Measurements from ENCODE around the gene ENGASE. TPM values are rescaled to one million over a fixed set of nuclear protein-coding genes. Genes with fewer than 3 reads are reported as not detected.

ENGASE gene
- total RNA-seq, 2 experiments from 2014 or later: 38.2 to 41.1 TPM

- no peak overlapping the region for H3K4me3 Mint-ChIP-seq
- ChIA-PET POLR2A (no interaction called here), CTCF (interaction anchor here (1.0 to 2.7 kb wide), 3 partner anchors 10 to 14 kb away, joined by 3 to 14 read pairs (median 5); no protein-coding TSS in a partner anchor)
- ATAC-seq (no peak), DNase-seq (no peak)
- no peaks in the 10 kb centered on the region for H3K9me3 Mint-ChIP-seq (ENCODE audit: insufficient read depth)
- H3K27me3 Mint-ChIP-seq (ENCODE audit: low read depth): peaks cover 2% of the 10 kb centered on the region
- no peak overlapping the region for H3K27ac Mint-ChIP-seq
- H3K36me3 Mint-ChIP-seq (ENCODE audit: low read depth): no peaks in the 10 kb centered on the region
- no peaks in the 10 kb centered on the region for H3K4me1 Mint-ChIP-seq (ENCODE audit: low read depth)
These were observed 42.4 kb upstream of the ENGASE start for GRCh38 chr17:79031996-79032875.

- ChIA-PET CTCF (interaction anchor here (1.0 to 2.7 kb wide), 3 partner anchors 9 to 13 kb away, joined by 3 to 14 read pairs (median 5); no protein-coding TSS in a partner anchor), POLR2A (no interaction called here)
- H3K27ac Mint-ChIP-seq: no peak overlapping the region
- H3K4me3 Mint-ChIP-seq: no peak overlapping the region
- no peaks in the 10 kb centered on the region for H3K36me3 Mint-ChIP-seq (ENCODE audit: low read depth)
- H3K9me3 Mint-ChIP-seq (ENCODE audit: insufficient read depth): no peaks in the 10 kb centered on the region
- ATAC-seq (no peak), DNase-seq (no peak)
- H3K27me3 Mint-ChIP-seq (ENCODE audit: low read depth): peaks cover 2% of the 10 kb centered on the region
- no peaks in the 10 kb centered on the region for H3K4me1 Mint-ChIP-seq (ENCODE audit: low read depth)
These were observed 41.5 kb upstream of the ENGASE start for GRCh38 chr17:79033046-79033616.

- no peaks in the 10 kb centered on the region for H3K9me3 Mint-ChIP-seq (ENCODE audit: insufficient read depth)
- ChIA-PET POLR2A (no interaction called here), CTCF (interaction anchor here (1.7 to 2.7 kb wide), 2 partner anchors 8 to 12 kb away, joined by 5 to 14 read pairs; no protein-coding TSS in a partner anchor)
- H3K4me3 Mint-ChIP-seq: no peak overlapping the region
- no peaks in the 10 kb centered on the region for H3K4me1 Mint-ChIP-seq (ENCODE audit: low read depth)
- H3K27ac Mint-ChIP-seq: no peak overlapping the region
- no peaks in the 10 kb centered on the region for H3K36me3 Mint-ChIP-seq (ENCODE audit: low read depth)
- peaks cover 2% of the 10 kb centered on the region for H3K27me3 Mint-ChIP-seq (ENCODE audit: low read depth)
- no peak for ATAC-seq
- no peak for DNase-seq
These were observed 40.7 kb upstream of the ENGASE start for GRCh38 chr17:79033741-79034501.

- H3K36me3 Mint-ChIP-seq (ENCODE audit: low read depth): no peaks in the 10 kb centered on the region
- no peak overlapping the region for H3K27ac Mint-ChIP-seq
- DNase-seq (no peak), ATAC-seq (no peak)
- H3K4me3 Mint-ChIP-seq: no peak overlapping the region
- no peaks in the 10 kb centered on the region for H3K9me3 Mint-ChIP-seq (ENCODE audit: insufficient read depth)
- CTCF ChIA-PET: interaction anchor here (0.6 kb wide), 1 partner anchor 8 kb away, joined by 3 read pairs; no protein-coding TSS in a partner anchor
- H3K27me3 Mint-ChIP-seq (ENCODE audit: low read depth): peaks cover 2% of the 10 kb centered on the region
- POLR2A ChIA-PET: no interaction called here
- no peaks in the 10 kb centered on the region for H3K4me1 Mint-ChIP-seq (ENCODE audit: low read depth)
These were observed 39.6 kb upstream of the ENGASE start for GRCh38 chr17:79034931-79035485.

- no peaks in the 10 kb centered on the region for H3K4me1 Mint-ChIP-seq (ENCODE audit: low read depth)
- POLR2A ChIA-PET: no interaction called here
These were observed 38.9 kb upstream of the ENGASE start for GRCh38 chr17:79035686-79036085.

GRCh38 chr17:79036181-79036580, 38.4 kb upstream of the ENGASE start:
- CTCF ChIA-PET: interaction anchor here (0.7 to 1.5 kb wide), 2 partner anchors 24 to 42 kb away, joined by 3 to 6 read pairs; no protein-coding TSS in a partner anchor
- H3K9me3 Mint-ChIP-seq (ENCODE audit: insufficient read depth): no peaks in the 10 kb centered on the region

More at GRCh38 chr17:79035686-79036085, 38.9 kb upstream of the ENGASE start:
- H3K4me3 Mint-ChIP-seq: no peak overlapping the region
- no peak overlapping the region for H3K27ac Mint-ChIP-seq
- no peaks in the 10 kb centered on the region for H3K9me3 Mint-ChIP-seq (ENCODE audit: insufficient read depth)
- CTCF ChIA-PET: interaction anchor here (0.7 to 1.5 kb wide), 2 partner anchors 24 to 42 kb away, joined by 3 to 6 read pairs; no protein-coding TSS in a partner anchor
- H3K27me3 Mint-ChIP-seq (ENCODE audit: low read depth): no peaks in the 10 kb centered on the region
- no peak for DNase-seq
- ATAC-seq: no peak
- H3K36me3 Mint-ChIP-seq (ENCODE audit: low read depth): no peaks in the 10 kb centered on the region

GRCh38 chr17:79036596-79036995, 38.0 kb upstream of the ENGASE start:
- ChIA-PET CTCF (interaction anchor here (0.7 to 1.5 kb wide), 4 partner anchors 9 to 43 kb away, joined by 3 to 6 read pairs (median 4); no protein-coding TSS in a partner anchor), POLR2A (no interaction called here)
- Mint-ChIP-seq H3K4me1 (ENCODE audit: low read depth) (no peaks in the 10 kb centered on the region), H3K36me3 (ENCODE audit: low read depth) (no peaks in the 10 kb centered on the region), H3K9me3 (ENCODE audit: insufficient read depth) (no peaks in the 10 kb centered on the region), H3K27ac (no peak overlapping the region), H3K4me3 (no peak overlapping the region), H3K27me3 (ENCODE audit: low read depth) (no peaks in the 10 kb centered on the region)
- ATAC-seq (no peak), DNase-seq (no peak)

More at GRCh38 chr17:79036181-79036580, 38.4 kb upstream of the ENGASE start:
- POLR2A ChIA-PET: no interaction called here
- ATAC-seq (no peak), DNase-seq (no peak)
- H3K4me1 Mint-ChIP-seq (ENCODE audit: low read depth): no peaks in the 10 kb centered on the region
- H3K27me3 Mint-ChIP-seq (ENCODE audit: low read depth): no peaks in the 10 kb centered on the region
- H3K36me3 Mint-ChIP-seq (ENCODE audit: low read depth): no peaks in the 10 kb centered on the region
- H3K27ac Mint-ChIP-seq: no peak overlapping the region
- no peak overlapping the region for H3K4me3 Mint-ChIP-seq

GRCh38 chr17:79038545-79039135, 36.0 kb upstream of the ENGASE start:
- Mint-ChIP-seq H3K27me3 (ENCODE audit: low read depth) (no peaks in the 10 kb centered on the region), H3K27ac (no peak overlapping the region), H3K4me1 (ENCODE audit: low read depth) (no peaks in the 10 kb centered on the region), H3K9me3 (ENCODE audit: insufficient read depth) (no peaks in the 10 kb centered on the region), H3K4me3 (no peak overlapping the region), H3K36me3 (ENCODE audit: low read depth) (no peaks in the 10 kb centered on the region)
- ChIA-PET POLR2A (no interaction called here), CTCF (interaction anchor here (0.7 kb wide), 1 partner anchor 16 kb away, joined by 3 read pairs; no protein-coding TSS in a partner anchor)
- DNase-seq: no peak
- no peak for ATAC-seq

GRCh38 chr17:79039171-79039570, 35.5 kb upstream of the ENGASE start:
- CTCF ChIA-PET: interaction anchor here (0.7 to 1.1 kb wide), 2 partner anchors 17 to 53 kb away, joined by 3 read pairs; no protein-coding TSS in a partner anchor
- Mint-ChIP-seq H3K4me1 (ENCODE audit: low read depth) (no peaks in the 10 kb centered on the region), H3K9me3 (ENCODE audit: insufficient read depth) (no peaks in the 10 kb centered on the region), H3K27me3 (ENCODE audit: low read depth) (no peaks in the 10 kb centered on the region), H3K36me3 (ENCODE audit: low read depth) (no peaks in the 10 kb centered on the region), H3K4me3 (no peak overlapping the region), H3K27ac (no peak overlapping the region)
- POLR2A ChIA-PET: no interaction called here
- ATAC-seq: no peak
- no peak for DNase-seq

- CTCF ChIA-PET: interaction anchor here (1.1 kb wide), 1 partner anchor 54 kb away, joined by 3 read pairs; no protein-coding TSS in a partner anchor
- Mint-ChIP-seq H3K27me3 (ENCODE audit: low read depth) (no peaks in the 10 kb centered on the region), H3K36me3 (ENCODE audit: low read depth) (no peaks in the 10 kb centered on the region), H3K27ac (no peak overlapping the region), H3K4me3 (no peak overlapping the region), H3K9me3 (ENCODE audit: insufficient read depth) (no peaks in the 10 kb centered on the region), H3K4me1 (ENCODE audit: low read depth) (no peaks in the 10 kb centered on the region)
- ATAC-seq (no peak), DNase-seq (no peak)
- POLR2A ChIA-PET: no interaction called here
These were observed 34.7 kb upstream of the ENGASE start for GRCh38 chr17:79039886-79040285.

- no peaks in the 10 kb centered on the region for H3K27me3 Mint-ChIP-seq (ENCODE audit: low read depth)
- H3K27ac Mint-ChIP-seq: no peak overlapping the region
- POLR2A ChIA-PET: no interaction called here
- H3K4me1 Mint-ChIP-seq (ENCODE audit: low read depth): no peaks in the 10 kb centered on the region
- no peaks in the 10 kb centered on the region for H3K9me3 Mint-ChIP-seq (ENCODE audit: insufficient read depth)
- no peaks in the 10 kb centered on the region for H3K36me3 Mint-ChIP-seq (ENCODE audit: low read depth)
- ATAC-seq: no peak
- DNase-seq: no peak
- no peak overlapping the region for H3K4me3 Mint-ChIP-seq
- CTCF ChIA-PET: interaction anchor here (1.1 to 2.0 kb wide), 7 partner anchors 8 to 61 kb away, joined by 3 to 14 read pairs (median 5); partner anchors contain the start of gene LGALS3BP
These were observed 33.5 kb upstream of the ENGASE start for GRCh38 chr17:79041041-79041570.

Measured in activated CD8-positive, alpha-beta T cell treated with anti-CD3 and anti-CD28 coated beads, Interleukin-2, amount 10 ng/mL, durations not matched to agents 7 days and 5 days (primary cell).